CD8-positive, alpha-beta memory T cell (primary cell): ENCODE data around the gene RRAS2. TPM values are rescaled to one million over a fixed set of nuclear protein-coding genes. Genes with fewer than 3 reads are reported as not detected.
"Not testable (repeated sequence)": the region's sequence is repeated elsewhere in the genome, so short reads cannot be mapped to it uniquely, and the experiment has no call there.

Source experiments
- CTCF ChIA-PET: fragments of 350-600 bp; sonication (Branson Sonifier 250); formaldehyde crosslinking; loops from one replicate; lab custom pipeline; 2021; ENCODE audit warnings: antibody characterized with exemption; lab: Charles Lee
- POLR2A ChIA-PET: fragments of 350-600 bp; sonication (Branson Sonifier 250); formaldehyde crosslinking; loops from one replicate; lab custom pipeline; 2021; ENCODE audit warnings: antibody characterized with exemption; lab: Charles Lee
- DNase-seq, 5 donors: peaks; one replicate each; pipeline versions ENCODE4 v3.0.0 to v3.0.0-alpha.2; 2020 to 2022; ENCODE audit warnings: mixed read lengths in 1 of 5
- H3K27ac ChIP-seq: one replicate; pipeline ENCODE4 v1.7.0; 2013; ENCODE audit warnings: low read depth, mild to moderate bottlenecking, low read length, moderate library complexity
- H3K27me3 ChIP-seq: 2 replicates; pipeline ENCODE4 v1.7.0; 2013; ENCODE audit warnings: low read length, mild to moderate bottlenecking; ENCODE audit not compliant: insufficient read depth, poor library complexity, severe bottlenecking
- H3K36me3 ChIP-seq: 2 replicates; pipeline ENCODE4 v1.7.0; 2013; ENCODE audit warnings: mild to moderate bottlenecking, low read length, moderate library complexity; ENCODE audit not compliant: insufficient read depth
- H3K4me1 ChIP-seq: 2 replicates; pipeline ENCODE4 v1.7.0; 2013; ENCODE audit warnings: mild to moderate bottlenecking, low read length, moderate library complexity; ENCODE audit not compliant: insufficient read depth
- H3K4me3 ChIP-seq: 2 replicates; pipeline ENCODE4 v1.7.0; 2013; ENCODE audit warnings: mild to moderate bottlenecking, low read length
- H3K9me3 ChIP-seq: 2 replicates; pipeline ENCODE4 v1.7.0; 2013; ENCODE audit warnings: mild to moderate bottlenecking, low read length
- H3K27ac Mint-ChIP-seq, 8 donors: one replicate each; pipeline ENCODE4 v1.8.0; 2020 to 2021; ENCODE audit warnings: mixed read lengths in 8 of 8, mild to moderate bottlenecking in 6 of 8, inconsistent platforms in 3 of 8, moderate library complexity in 3 of 8
- H3K27me3 Mint-ChIP-seq, 2 donors: one replicate each; pipeline ENCODE4 v1.8.0; 2020 to 2021; ENCODE audit warnings: mixed read lengths in 2 of 2, mild to moderate bottlenecking in 1 of 2, moderate library complexity in 1 of 2
- H3K36me3 Mint-ChIP-seq, 3 donors: one replicate each; pipeline ENCODE4 v1.8.0; 2020 to 2021; ENCODE audit warnings: mixed read lengths in 3 of 3, inconsistent platforms in 1 of 3, mild to moderate bottlenecking in 1 of 3
- H3K4me1 Mint-ChIP-seq, 3 donors: one replicate each; pipeline ENCODE4 v1.8.0; 2020 to 2021; ENCODE audit warnings: mixed read lengths in 3 of 3, inconsistent platforms in 1 of 3, mild to moderate bottlenecking in 1 of 3
- H3K4me3 Mint-ChIP-seq, 7 donors: one replicate each; pipeline ENCODE4 v1.8.0; 2020 to 2021; ENCODE audit warnings: mixed read lengths in 7 of 7, mild to moderate bottlenecking in 6 of 7, moderate library complexity in 4 of 7, inconsistent platforms in 2 of 7
- H3K9me3 Mint-ChIP-seq, 5 donors: one replicate each; pipeline ENCODE4 v1.8.0; 2020 to 2022; ENCODE audit warnings: mixed read lengths in 5 of 5, mild to moderate bottlenecking in 3 of 5, moderate library complexity in 2 of 5, inconsistent platforms in 1 of 5
- polyA plus RNA-seq: library from polyadenylated mRNA; unstranded; fragments of 300-500 nt; fragmentation: Illumina TruSeq; gene quantifications from one replicate; pipeline ENCODE4 v1.2.3, GENCODE V29; 2021
- total RNA-seq, 2 experiments: library from RNA; stranded (reverse); gene quantifications; one replicate each; pipeline ENCODE4 v1.2.3, GENCODE V29; 2021

The RRAS2 gene
- total and polyA plus RNA-seq, 3 experiments from 2014 or later, result 52.6 to 72.6 (median 70.1) TPM

DNA sequence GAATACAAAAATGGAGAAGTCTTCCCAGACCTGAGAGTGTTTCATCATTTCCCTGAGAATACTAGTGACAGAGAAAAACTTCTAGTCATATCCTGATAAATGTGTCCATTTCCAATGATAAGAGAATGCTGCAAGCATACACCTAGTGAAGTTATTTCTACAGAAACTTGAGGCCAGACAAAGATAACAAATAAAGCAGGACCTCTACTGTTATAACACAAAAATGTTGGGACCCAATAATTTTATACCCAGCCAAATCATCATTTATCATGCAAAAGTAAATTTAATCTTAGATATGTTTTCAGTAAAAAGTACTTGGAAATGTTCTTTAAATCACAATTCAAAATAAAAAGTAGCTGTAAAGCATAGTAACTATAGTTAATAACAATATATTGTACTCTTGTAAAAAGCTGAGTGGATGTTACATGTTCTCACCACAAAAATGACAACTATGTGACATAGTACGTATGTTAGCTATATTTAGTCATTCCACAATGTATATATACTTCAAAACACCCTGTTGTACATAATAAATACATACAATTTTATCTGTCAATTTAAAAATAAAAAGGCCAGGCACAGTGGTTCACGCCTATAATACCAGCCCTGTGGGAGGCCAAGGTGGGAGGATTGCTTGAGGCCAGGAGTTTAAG lies 12.6 kb downstream of the RRAS2 start:
- ChIA-PET CTCF (interaction anchor here (1.7 kb wide), 1 partner anchor 38 kb away, joined by 5 read pairs; no protein-coding TSS in a partner anchor), POLR2A (no interaction called here)
- Mint-ChIP-seq H3K4me3 (no peak overlapping the region), H3K27me3 (no peaks in the 10 kb centered on the region), H3K27ac (no peak overlapping the region), H3K9me3 (peaks cover 0 to 7% (median 6%) of the 10 kb centered on the region in 5 donors), H3K4me1 (peaks cover 64 to 73% (median 68%) of the 10 kb centered on the region in 3 donors), H3K36me3 (peaks cover 6 to 13% (median 7%) of the 10 kb centered on the region in 3 donors)
- no peaks in the 10 kb centered on the region for H3K36me3 ChIP-seq
- H3K27me3 ChIP-seq, result no peaks in the 10 kb centered on the region
- H3K9me3 ChIP-seq, result no peaks in the 10 kb centered on the region
- no peak overlapping the region for H3K4me3 ChIP-seq
- no peak overlapping the region for H3K27ac ChIP-seq
- no peak for DNase-seq
- peaks cover 10% of the 10 kb centered on the region for H3K4me1 ChIP-seq

- Histone ChIP-seq H3K27me3 (no peaks in the 10 kb centered on the region), H3K4me3 (no peak overlapping the region), H3K9me3 (no peaks in the 10 kb centered on the region), H3K36me3 (no peaks in the 10 kb centered on the region), H3K4me1 (peaks cover 7% of the 10 kb centered on the region), H3K27ac (no peak overlapping the region)
- Mint-ChIP-seq H3K27me3 (no peaks in the 10 kb centered on the region), H3K36me3 (peaks cover 7 to 13% (median 8%) of the 10 kb centered on the region in 3 donors), H3K4me1 (peaks cover 65 to 74% (median 68%) of the 10 kb centered on the region in 3 donors), H3K4me3 (no peak overlapping the region), H3K9me3 (peaks cover 0 to 7% (median 6%) of the 10 kb centered on the region in 5 donors), H3K27ac (peak overlapping the region in 1 of 8 donors; percentile 6)
- DNase-seq, result no peak
- ChIA-PET CTCF (interaction anchor here (1.7 kb wide), 1 partner anchor 37 kb away, joined by 5 read pairs; no protein-coding TSS in a partner anchor), POLR2A (no interaction called here)
These were observed 13.3 kb downstream of the RRAS2 start for GRCh38 chr11:14345668-14346067.

GRCh38 chr11:14345016-14345415 lies 14.0 kb downstream of the RRAS2 start:
- not testable (repeated sequence) for H3K36me3 ChIP-seq, H3K27me3 ChIP-seq, H3K27ac Mint-ChIP-seq, H3K9me3 ChIP-seq, H3K4me3 Mint-ChIP-seq, H3K4me1 ChIP-seq, H3K27ac ChIP-seq, H3K27me3 Mint-ChIP-seq, H3K9me3 Mint-ChIP-seq, DNase-seq, H3K4me3 ChIP-seq
- peaks cover 64 to 73% (median 65%) of the 10 kb centered on the region in 3 donors for H3K4me1 Mint-ChIP-seq
- ChIA-PET POLR2A (interaction anchor here (0.6 kb wide), 1 partner anchor 36 kb away, joined by 3 read pairs; no protein-coding TSS in a partner anchor), CTCF (interaction anchor here (1.3 to 1.7 kb wide), 2 partner anchors 10 to 37 kb away, joined by 4 to 5 read pairs; no protein-coding TSS in a partner anchor)
- peaks cover 7 to 13% (median 8%) of the 10 kb centered on the region in 3 donors for H3K36me3 Mint-ChIP-seq

- no peak overlapping the region for H3K4me3 Mint-ChIP-seq
- H3K27ac Mint-ChIP-seq, result no peak overlapping the region
- H3K36me3 Mint-ChIP-seq, result peaks cover 7 to 13% (median 8%) of the 10 kb centered on the region in 3 donors
- Histone ChIP-seq H3K36me3 (no peaks in the 10 kb centered on the region), H3K4me1 (no peaks in the 10 kb centered on the region), H3K27me3 (no peaks in the 10 kb centered on the region), H3K27ac (no peak overlapping the region), H3K4me3 (no peak overlapping the region), H3K9me3 (no peaks in the 10 kb centered on the region)
- H3K27me3 Mint-ChIP-seq, result no peaks in the 10 kb centered on the region
- ChIA-PET CTCF (interaction anchor here (1.0 kb wide), 1 partner anchor 13 kb away, joined by 3 read pairs; no protein-coding TSS in a partner anchor), POLR2A (interaction anchor here (1.3 kb wide), 1 partner anchor 23 kb away, joined by 3 read pairs; no protein-coding TSS in a partner anchor)
- no peak for DNase-seq
- peaks cover 55 to 66% (median 62%) of the 10 kb centered on the region in 3 donors for H3K4me1 Mint-ChIP-seq
- H3K9me3 Mint-ChIP-seq, result peaks cover 0 to 7% (median 6%) of the 10 kb centered on the region in 5 donors
These were observed 16.1 kb downstream of the RRAS2 start for GRCh38 chr11:14342906-14343305.

- H3K4me3 Mint-ChIP-seq, result peak overlapping the region in 5 of 7 donors; percentile 5 to 54 (median 43)
- H3K4me3 ChIP-seq, result no peak overlapping the region
- no peaks in the 10 kb centered on the region for H3K27me3 Mint-ChIP-seq
- POLR2A ChIA-PET, result no interaction called here
- H3K9me3 Mint-ChIP-seq, result peaks cover 0 to 12% (median 9%) of the 10 kb centered on the region in 5 donors
- H3K27me3 ChIP-seq, result no peaks in the 10 kb centered on the region
- no peaks in the 10 kb centered on the region for H3K9me3 ChIP-seq
- no peak for DNase-seq
- no peaks in the 10 kb centered on the region for H3K4me1 ChIP-seq
- peaks cover 7 to 17% (median 10%) of the 10 kb centered on the region in 3 donors for H3K36me3 Mint-ChIP-seq
- H3K4me1 Mint-ChIP-seq, result peaks cover 54 to 68% (median 67%) of the 10 kb centered on the region in 3 donors
- CTCF ChIA-PET, result no interaction called here
- peak overlapping the region in 7 of 8 donors; percentile 11 to 72 (median 24) for H3K27ac Mint-ChIP-seq
- H3K27ac ChIP-seq, result no peak overlapping the region
- no peaks in the 10 kb centered on the region for H3K36me3 ChIP-seq
These were observed 17.0 kb downstream of the RRAS2 start for GRCh38 chr11:14341968-14342367.

DNA sequence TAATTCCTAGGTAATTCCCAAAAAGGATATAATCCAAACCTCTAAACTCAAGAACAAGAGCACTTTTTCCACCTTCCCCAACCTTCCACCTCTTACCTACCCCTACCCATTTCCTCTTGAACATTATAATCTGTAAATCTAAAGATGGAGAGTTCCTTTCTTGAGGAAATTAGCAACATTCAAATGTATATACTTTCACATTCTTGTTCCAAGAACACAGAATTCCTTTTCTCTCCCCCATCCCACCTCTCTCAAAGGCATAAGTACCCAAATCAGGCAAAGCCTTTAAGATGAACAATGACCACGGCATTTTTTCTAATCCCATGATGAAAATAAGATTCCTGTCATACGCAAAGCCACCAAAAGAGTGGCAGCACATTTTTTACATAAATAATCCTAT lies 18.3 kb downstream of the RRAS2 start:
- no peak for DNase-seq
- Histone ChIP-seq H3K36me3 (no peaks in the 10 kb centered on the region), H3K9me3 (no peaks in the 10 kb centered on the region), H3K27me3 (no peaks in the 10 kb centered on the region), H3K4me1 (no peaks in the 10 kb centered on the region), H3K27ac (no peak overlapping the region), H3K4me3 (no peak overlapping the region)
- peaks cover 6 to 24% (median 9%) of the 10 kb centered on the region in 3 donors for H3K36me3 Mint-ChIP-seq
- CTCF ChIA-PET, result interaction anchor here (1.3 kb wide), 1 partner anchor 114 kb away, joined by 4 read pairs; no protein-coding TSS in a partner anchor
- peak overlapping the region in 5 of 7 donors; percentile 2 to 26 (median 6) for H3K4me3 Mint-ChIP-seq
- POLR2A ChIA-PET, result no interaction called here
- H3K27ac Mint-ChIP-seq, result peak overlapping the region in 4 of 8 donors; percentile 5 to 39 (median 10)
- H3K4me1 Mint-ChIP-seq, result peaks cover 62 to 74% (median 74%) of the 10 kb centered on the region in 3 donors
- H3K9me3 Mint-ChIP-seq, result peaks cover 5 to 18% (median 14%) of the 10 kb centered on the region in 5 donors
- H3K27me3 Mint-ChIP-seq, result no peaks in the 10 kb centered on the region

GRCh38 chr11:14339356-14339755 lies 19.6 kb downstream of the RRAS2 start:
- no peaks in the 10 kb centered on the region for H3K27me3 ChIP-seq
- H3K4me3 ChIP-seq, result no peak overlapping the region
- ChIA-PET CTCF (interaction anchor here (1.3 to 1.4 kb wide), 2 partner anchors 10 to 116 kb away, joined by 3 to 4 read pairs; no protein-coding TSS in a partner anchor), POLR2A (no interaction called here)
- Mint-ChIP-seq H3K27me3 (no peaks in the 10 kb centered on the region), H3K4me3 (no peak overlapping the region), H3K9me3 (peaks cover 5 to 20% (median 17%) of the 10 kb centered on the region in 5 donors), H3K36me3 (peaks cover 4 to 21% (median 11%) of the 10 kb centered on the region in 3 donors), H3K27ac (peak overlapping the region in 1 of 8 donors; percentile 43), H3K4me1 (peaks cover 69 to 77% (median 75%) of the 10 kb centered on the region in 3 donors)
- no peaks in the 10 kb centered on the region for H3K4me1 ChIP-seq
- H3K27ac ChIP-seq, result no peak overlapping the region
- no peaks in the 10 kb centered on the region for H3K9me3 ChIP-seq
- DNase-seq, result no peak
- H3K36me3 ChIP-seq, result no peaks in the 10 kb centered on the region
